GF-D8 (cell line): Measurements from ENCODE around the gene AMPD2.

ENCODE experiments used
- DNase-seq: peaks from one replicate; lab custom pipeline; 2025; lab: John Stamatoyannopoulos, UW

Gene AMPD2

GRCh38 chr1:109619576-109620400, at the start of gene AMPD2, which contains the start of gene GNAT2:
Gene AMPD2 (plus strand): TSS chr1:109619837. CDS start chr1:109621176, 1,339 bp downstream.
Gene GNAT2 (minus strand): TSS chr1:109619616. CDS start chr1:109612870, 6,746 bp downstream.
- DNase-seq: peak; percentile 74

- DNase-seq: no peak
Measured at GRCh38 chr1:109570414-109570813, 49.2 kb upstream of the AMPD2 start.

GRCh38 chr1:109573785-109574184, 45.9 kb upstream of the AMPD2 start:
- peak; percentile 46 for DNase-seq

- no peak for DNase-seq
Measured at GRCh38 chr1:109578947-109579443, 40.6 kb upstream of the AMPD2 start.

- no peak for DNase-seq
Measured at GRCh38 chr1:109579491-109579890, 40.1 kb upstream of the AMPD2 start.

GRCh38 chr1:109582021-109582420, 37.6 kb upstream of the AMPD2 start:
- DNase-seq: no peak

- no peak for DNase-seq
Measured at GRCh38 chr1:109584766-109585165, 34.9 kb upstream of the AMPD2 start.

- no peak for DNase-seq
Measured at GRCh38 chr1:109586055-109586454, 33.6 kb upstream of the AMPD2 start.

GRCh38 chr1:109589177-109589576, 30.5 kb upstream of the AMPD2 start:
- no peak for DNase-seq

- no peak for DNase-seq
Measured at GRCh38 chr1:109589679-109590078, 30.0 kb upstream of the AMPD2 start.

GRCh38 chr1:109592916-109593315, 26.7 kb upstream of the AMPD2 start:
- no peak for DNase-seq

- DNase-seq: no peak
Measured at GRCh38 chr1:109595531-109595930, 24.1 kb upstream of the AMPD2 start.

- DNase-seq: no peak
Measured at GRCh38 chr1:109598156-109598555, 21.5 kb upstream of the AMPD2 start.

GRCh38 chr1:109598655-109599054, 21.0 kb upstream of the AMPD2 start:
- DNase-seq: no peak

GRCh38 chr1:109603229-109603628, 16.4 kb upstream of the AMPD2 start:
- DNase-seq: no peak

GRCh38 chr1:109605381-109605780, 14.3 kb upstream of the AMPD2 start:
- no peak for DNase-seq

- no peak for DNase-seq
Measured at GRCh38 chr1:109609881-109610280, 9.8 kb upstream of the AMPD2 start.

- no peak for DNase-seq
Measured at GRCh38 chr1:109610609-109611307, 8.9 kb upstream of the AMPD2 start.

- DNase-seq: no peak
Measured at GRCh38 chr1:109611308-109611990, 8.2 kb upstream of the AMPD2 start.

GRCh38 chr1:109613361-109614147, 6.1 kb upstream of the AMPD2 start:
- no peak for DNase-seq

GRCh38 chr1:109615879-109616278, 3.8 kb upstream of the AMPD2 start:
- DNase-seq: peak; percentile 92

- DNase-seq: no peak
Measured at GRCh38 chr1:109616391-109616790, 3.2 kb upstream of the AMPD2 start.
